ENCODE data around the gene MARF1. TPM values are rescaled to one million over a fixed set of nuclear protein-coding genes. Genes with fewer than 3 reads are reported as not detected.
"Not testable (repeated sequence)": the region's sequence is repeated elsewhere in the genome, so short reads cannot be mapped to it uniquely, and the experiment has no call there.

MARF1 gene
- polyA plus RNA-seq, 3 donors = 5.7 to 39.9 (median 9.8) TPM

- peaks cover 27% of the 10 kb centered on the region for H3K4me1 Mint-ChIP-seq
- intact Hi-C loops (cut with micrococcal nuclease) = loop anchor here in 1 of 2 donors (10.0 kb wide), 1 partner anchor 1013 kb away; the partner anchor contains the start of genes BFAR and PARN
- Histone ChIP-seq H2AFZ (ENCODE audit: insufficient read depth, low read depth, low read length, poor library complexity, severe bottlenecking) (no peak overlapping the region), H3K4me3 (replicated peaks in 1 of 3; ENCODE audit: low read depth in 2 of 3, low read length in 3 of 3) (no peak overlapping the region), H3K27me3 (ENCODE audit: control insufficient read depth in 2 of 2, insufficient read depth in 2 of 2, low read length in 2 of 2) (no peaks in the 10 kb centered on the region), H3K79me2 (ENCODE audit: insufficient read depth, low read length) (peaks cover 32% of the 10 kb centered on the region), H3K9me3 (replicated peaks in 1 of 2; ENCODE audit: control insufficient read depth in 1 of 2, insufficient read depth in 1 of 2, low read length in 2 of 2) (no peaks in the 10 kb centered on the region), H3K27ac (ENCODE audit: low read depth in 1 of 2, low read length in 2 of 2) (no peak overlapping the region), H3K4me1 (ENCODE audit: control insufficient read depth in 1 of 2, insufficient read depth in 2 of 2, low read length in 2 of 2) (peaks cover 25 to 43% of the 10 kb centered on the region in 2 donors), H3K9ac (ENCODE audit: insufficient read depth, low read length, poor library complexity, severe bottlenecking) (no peak overlapping the region), H4K20me1 (ENCODE audit: insufficient read depth, low read length) (peaks cover 26% of the 10 kb centered on the region), H3K4me2 (replicated peaks; ENCODE audit: extremely low read depth, low read length, poor library complexity, severe bottlenecking) (no peak overlapping the region), H3K36me3 (replicated peaks in 1 of 2; ENCODE audit: control insufficient read depth in 1 of 2, insufficient read depth in 2 of 2, low read length in 2 of 2) (peaks cover 0 to 14% of the 10 kb centered on the region in 2 donors)
- H3K27me3 Mint-ChIP-seq (ENCODE audit: low read depth in 3 of 3) = peaks cover 0 to 4% (median 0%) of the 10 kb centered on the region in 3 donors
- no peak for TF ChIP-seq CTCF (IDR thresholded peaks at IDR 0.05)
- H3K4me3 Mint-ChIP-seq = no peak overlapping the region
- H3K36me3 Mint-ChIP-seq = peaks cover 8 to 12% of the 10 kb centered on the region in 2 donors
- H3K27ac Mint-ChIP-seq = no peak overlapping the region
- DNase-seq = no peak
- 97% methylated on average over 6 of the region's 9 CpGs for WGBS (ENCODE audit: insufficient coverage)
- H3K9me3 Mint-ChIP-seq = no peaks in the 10 kb centered on the region
These were observed 5.3 kb upstream of the MARF1 start for GRCh38 chr16:15648135-15648730.

GRCh38 chr16:15647294-15648014, 4.5 kb upstream of the MARF1 start:
- peaks cover under 1 to 6% of the 10 kb centered on the region in 2 donors for H3K36me3 Mint-ChIP-seq
- TF ChIP-seq CTCF (IDR thresholded peaks at IDR 0.05) = no peak
- H3K9me3 Mint-ChIP-seq = no peaks in the 10 kb centered on the region
- H2AFZ ChIP-seq (ENCODE audit: insufficient read depth, low read depth, low read length, poor library complexity, severe bottlenecking) = no peak overlapping the region
- H3K27me3 ChIP-seq (ENCODE audit: control insufficient read depth in 2 of 2, insufficient read depth in 2 of 2, low read length in 2 of 2) = no peaks in the 10 kb centered on the region
- H4K20me1 ChIP-seq (ENCODE audit: insufficient read depth, low read length) = peaks cover 19% of the 10 kb centered on the region
- no peaks in the 10 kb centered on the region for H3K9me3 ChIP-seq (replicated peaks in 1 of 2; ENCODE audit: control insufficient read depth in 1 of 2, insufficient read depth in 1 of 2, low read length in 2 of 2)
- peaks cover 0 to 6% of the 10 kb centered on the region in 2 donors for H3K36me3 ChIP-seq (replicated peaks in 1 of 2; ENCODE audit: control insufficient read depth in 1 of 2, insufficient read depth in 2 of 2, low read length in 2 of 2)
- intact Hi-C loops (cut with micrococcal nuclease) = loop anchor here in 1 of 2 donors (10.0 kb wide), 1 partner anchor 1013 kb away; the partner anchor contains the start of genes BFAR and PARN
- H3K27me3 Mint-ChIP-seq (ENCODE audit: low read depth in 3 of 3) = peaks cover 0 to 4% (median 0%) of the 10 kb centered on the region in 3 donors
- peaks cover 28% of the 10 kb centered on the region for H3K79me2 ChIP-seq (ENCODE audit: insufficient read depth, low read length)
- no peak overlapping the region for H3K4me3 Mint-ChIP-seq
- no peak for DNase-seq
- 100% methylated on average over 4 of the region's 7 CpGs for WGBS (ENCODE audit: insufficient coverage)
- no peak overlapping the region for H3K9ac ChIP-seq (ENCODE audit: insufficient read depth, low read length, poor library complexity, severe bottlenecking)
- H3K4me1 ChIP-seq (ENCODE audit: control insufficient read depth in 1 of 2, insufficient read depth in 2 of 2, low read length in 2 of 2) = peaks cover 25 to 35% of the 10 kb centered on the region in 2 donors
- H3K27ac ChIP-seq (ENCODE audit: low read depth in 1 of 2, low read length in 2 of 2) = no peak overlapping the region
- no peak overlapping the region for H3K27ac Mint-ChIP-seq
- peaks cover 21% of the 10 kb centered on the region for H3K4me1 Mint-ChIP-seq
- H3K4me2 ChIP-seq (replicated peaks; ENCODE audit: extremely low read depth, low read length, poor library complexity, severe bottlenecking) = no peak overlapping the region
- no peak overlapping the region for H3K4me3 ChIP-seq (replicated peaks in 1 of 3; ENCODE audit: low read depth in 2 of 3, low read length in 3 of 3)

GRCh38 chr16:15646557-15647293, 3.8 kb upstream of the MARF1 start:
- not testable (repeated sequence) for H3K36me3 ChIP-seq (replicated peaks in 1 of 2; ENCODE audit: control insufficient read depth in 1 of 2, insufficient read depth in 2 of 2, low read length in 2 of 2); H3K27ac Mint-ChIP-seq; H3K9me3 ChIP-seq (replicated peaks in 1 of 2; ENCODE audit: control insufficient read depth in 1 of 2, insufficient read depth in 1 of 2, low read length in 2 of 2); H3K27ac ChIP-seq (ENCODE audit: low read depth in 1 of 2, low read length in 2 of 2); H3K36me3 Mint-ChIP-seq; H3K27me3 ChIP-seq (ENCODE audit: control insufficient read depth in 2 of 2, insufficient read depth in 2 of 2, low read length in 2 of 2); H3K4me3 Mint-ChIP-seq; H3K9me3 Mint-ChIP-seq; H2AFZ ChIP-seq (ENCODE audit: insufficient read depth, low read depth, low read length, poor library complexity, severe bottlenecking); H3K4me2 ChIP-seq (replicated peaks; ENCODE audit: extremely low read depth, low read length, poor library complexity, severe bottlenecking); H3K9ac ChIP-seq (ENCODE audit: insufficient read depth, low read length, poor library complexity, severe bottlenecking); H3K27me3 Mint-ChIP-seq (ENCODE audit: low read depth in 3 of 3); H3K4me3 ChIP-seq (replicated peaks in 1 of 3; ENCODE audit: low read depth in 2 of 3, low read length in 3 of 3)
- DNase-seq = peak in 1 of 3 donors; percentile 45
- Histone ChIP-seq H3K79me2 (ENCODE audit: insufficient read depth, low read length) (peaks cover 28% of the 10 kb centered on the region), H4K20me1 (ENCODE audit: insufficient read depth, low read length) (peaks cover 16% of the 10 kb centered on the region), H3K4me1 (ENCODE audit: control insufficient read depth in 1 of 2, insufficient read depth in 2 of 2, low read length in 2 of 2) (peaks cover 30 to 38% of the 10 kb centered on the region in 2 donors)
- peaks cover 26% of the 10 kb centered on the region for H3K4me1 Mint-ChIP-seq
- intact Hi-C loops (cut with micrococcal nuclease) = loop anchor here in 1 of 2 donors (10.0 kb wide), 1 partner anchor 1012 kb away; the partner anchor contains the start of genes BFAR and PARN
- WGBS (ENCODE audit: insufficient coverage) = 95% methylated on average over 8 of the region's 13 CpGs
